Pulmonary artery endothelial cell (primary cell): Measurements from ENCODE around the gene SRSF5. TPM values are rescaled to one million over a fixed set of nuclear protein-coding genes. Genes with fewer than 3 reads are reported as not detected.
"Not testable (repeated sequence)": the region's sequence is repeated elsewhere in the genome, so short reads cannot be mapped to it uniquely, and the experiment has no call there.

Source experiments
- DNase-seq: peaks from one replicate; pipeline ENCODE4 v3.0.0-alpha.2; 2011; ENCODE audit warnings: low read depth, low spot score
- total RNA-seq: library from RNA; depleted of rRNA; stranded (reverse); fragments of >200 nt; gene quantifications from 2 replicates; pipeline ENCODE4 v1.2.3, GENCODE V29; 2014

SRSF5 gene
- total RNA-seq, 1 donor from 2014 or later, result 130 TPM

- DNase-seq, result no peak
Observed at GRCh38 chr14:69807192-69807591, 40.2 kb downstream of the SRSF5 start.

- no peak for DNase-seq
Observed at GRCh38 chr14:69808919-69809808, 42.2 kb downstream of the SRSF5 start.

- no peak for DNase-seq
Observed at GRCh38 chr14:69811227-69811867, 44.4 kb downstream of the SRSF5 start.

- no peak for DNase-seq
Observed at GRCh38 chr14:69811868-69812252, 44.9 kb downstream of the SRSF5 start.

- DNase-seq, result no peak
Observed at GRCh38 chr14:69812711-69813110, 45.8 kb downstream of the SRSF5 start.

GRCh38 chr14:69813346-69813745, 46.4 kb downstream of the SRSF5 start:
- DNase-seq, result not testable (repeated sequence)

GRCh38 chr14:69814397-69814796, 47.5 kb downstream of the SRSF5 start:
- DNase-seq, result no peak

GRCh38 chr14:69815556-69815955, 48.6 kb downstream of the SRSF5 start:
- no peak for DNase-seq

- no peak for DNase-seq
Observed at GRCh38 chr14:69816216-69816615, 49.3 kb downstream of the SRSF5 start.

- DNase-seq, result peak; percentile 17
Observed at GRCh38 chr14:69818758-69819191, 51.8 kb downstream of the SRSF5 start.

GRCh38 chr14:69819607-69820006, 52.7 kb downstream of the SRSF5 start:
- DNase-seq, result no peak

GRCh38 chr14:69820991-69821390, 54.0 kb downstream of the SRSF5 start:
- no peak for DNase-seq

Other genes starting within 250 kb of the SRSF5 start
- gene CCDC177, start 192.3 kb upstream of the SRSF5 start, total RNA-seq, result not detected in 2 replicates
- 9.2 and 11.7 TPM in 2 replicates for gene SUSD6, start 155.5 kb upstream of the SRSF5 start, total RNA-seq
- not detected in 2 replicates for gene SLC10A1, start 30.1 kb downstream of the SRSF5 start, total RNA-seq
- 0.04 and 0.26 TPM in 2 replicates for gene SMOC1, start 112.3 kb downstream of the SRSF5 start, total RNA-seq